NOMO-1 (cell line): ENCODE data around the gene BEST4.
"Not testable (repeated sequence)": the region's sequence is repeated elsewhere in the genome, so short reads cannot be mapped to it uniquely, and the experiment has no call there.

Experiments used
- DNase-seq, 2 experiments: peaks; one replicate each; lab custom pipeline; 2025; ENCODE audit not compliant: unreplicated experiment in 2 of 2; lab: John Stamatoyannopoulos, UW

Gene BEST4

GRCh38 chr1:44778705-44779576 lies 9.0 kb downstream of the BEST4 start:
- no peak for DNase-seq

DNA sequence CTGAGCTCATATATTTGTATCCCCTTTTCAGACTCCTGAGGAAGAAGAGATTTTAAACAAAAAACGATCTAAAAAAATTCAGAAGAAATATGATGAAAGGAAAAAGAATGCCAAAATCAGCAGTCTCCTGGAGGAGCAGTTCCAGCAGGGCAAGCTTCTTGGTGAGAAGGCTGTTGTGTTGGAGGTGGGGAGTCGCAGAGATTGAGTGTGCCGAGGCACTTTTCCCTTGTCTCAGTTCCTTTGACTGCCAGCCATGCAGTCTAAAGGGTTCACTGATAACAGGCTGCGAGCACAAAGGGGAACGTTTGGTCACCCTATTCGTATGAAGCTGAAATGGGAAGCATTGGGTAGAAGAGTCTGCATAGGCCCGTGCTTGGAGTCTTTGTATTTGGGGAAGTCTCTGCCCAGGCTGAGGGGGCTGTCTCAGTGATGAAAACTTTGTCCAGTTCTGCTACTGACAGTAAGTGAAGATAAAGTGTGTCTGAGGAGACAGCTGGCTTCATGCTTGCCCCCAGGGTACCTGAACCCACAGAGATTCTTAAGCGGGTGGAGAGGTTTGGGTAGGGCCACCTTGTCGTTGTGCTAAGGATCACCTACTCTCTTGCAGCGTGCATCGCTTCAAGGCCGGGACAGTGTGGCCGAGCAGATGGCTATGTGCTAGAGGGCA lies 9.9 kb downstream of the BEST4 start:
- peak in 1 of 2 experiments; percentile 21 for DNase-seq

- DNase-seq = no peak
Measured at GRCh38 chr1:44777547-44777946, 10.4 kb downstream of the BEST4 start.

- DNase-seq = no peak
Measured at GRCh38 chr1:44776730-44777068, 11.3 kb downstream of the BEST4 start.

DNA sequence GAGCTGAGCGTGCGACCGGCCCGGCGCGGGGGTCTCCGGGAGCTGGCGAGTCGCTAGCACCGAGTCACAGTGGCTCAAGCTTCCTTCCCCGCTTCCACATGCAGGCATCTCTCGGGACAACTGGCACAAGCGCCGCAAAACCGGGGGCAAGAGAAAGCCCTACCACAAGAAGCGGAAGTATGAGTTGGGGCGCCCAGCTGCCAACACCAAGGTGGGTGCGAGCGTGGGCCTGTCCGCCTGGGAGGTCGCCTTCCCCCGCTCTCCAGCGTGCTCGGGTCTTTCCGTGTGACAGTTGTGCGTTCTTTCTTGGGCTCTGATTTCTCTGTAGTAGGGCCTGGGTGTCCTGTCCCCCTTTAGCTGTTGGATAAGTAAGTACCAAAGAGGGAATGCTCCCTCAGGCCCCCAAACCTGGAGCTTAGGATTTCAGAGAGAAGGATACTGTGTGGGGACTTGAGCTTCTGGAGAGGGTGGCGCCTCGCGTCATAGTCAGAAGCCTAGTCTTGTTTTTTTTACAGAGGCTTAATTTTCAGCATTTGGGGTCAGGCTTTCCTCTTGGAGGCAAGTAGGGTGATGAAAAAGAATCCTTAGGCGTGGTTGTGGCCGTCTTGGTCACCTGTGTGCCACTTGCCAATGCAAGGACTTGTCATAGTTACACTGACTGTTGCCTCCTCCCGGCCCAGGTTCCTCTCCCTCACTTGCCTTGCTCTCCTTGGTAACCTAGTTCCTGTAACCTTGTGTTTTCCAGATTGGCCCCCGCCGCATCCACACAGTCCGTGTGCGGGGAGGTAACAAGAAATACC lies 11.8 kb downstream of the BEST4 start:
- DNase-seq = peak in 1 of 2 experiments; percentile 25

GRCh38 chr1:44775078-44775929 lies 12.7 kb downstream of the BEST4 start, which contains the start of gene RPS8:
Gene RPS8, plus strand, starts transcription at chr1:44775540. Its CDS starts 57 bp downstream, at chr1:44775597.
- peak; percentile 85 to 87 for DNase-seq

DNA sequence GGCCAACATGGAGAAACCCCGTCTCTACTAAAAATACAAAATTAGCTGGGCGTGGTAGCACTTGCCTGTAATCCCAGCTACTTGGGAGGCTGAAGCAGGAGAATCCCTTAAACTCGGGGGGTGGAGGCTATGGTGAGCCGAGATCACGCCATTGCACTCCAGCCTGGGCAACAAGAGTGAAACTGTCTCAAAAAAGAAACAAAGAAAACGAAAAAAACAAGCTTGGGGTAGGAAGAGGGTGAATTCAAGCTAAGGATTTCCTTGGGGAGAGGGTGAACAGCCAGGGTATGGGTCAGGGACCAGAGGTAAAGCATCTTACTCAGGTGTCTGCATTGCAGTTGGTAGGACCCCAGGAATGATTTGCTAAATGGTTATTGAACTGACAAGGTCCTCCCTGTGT lies 21.5 kb downstream of the BEST4 start:
- DNase-seq = not testable (repeated sequence)

GRCh38 chr1:44760876-44761275 lies 27.1 kb downstream of the BEST4 start:
- DNase-seq = no peak

GRCh38 chr1:44759077-44759476 lies 28.9 kb downstream of the BEST4 start:
- DNase-seq = no peak

- no peak for DNase-seq
Measured at GRCh38 chr1:44757420-44757819, 30.6 kb downstream of the BEST4 start.

GRCh38 chr1:44747878-44748277 lies 40.1 kb downstream of the BEST4 start:
- DNase-seq = no peak

- DNase-seq = no peak
Measured at GRCh38 chr1:44743211-44743610, 44.8 kb downstream of the BEST4 start.

- DNase-seq = no peak
Measured at GRCh38 chr1:44740179-44740617, 47.8 kb downstream of the BEST4 start.

DNA sequence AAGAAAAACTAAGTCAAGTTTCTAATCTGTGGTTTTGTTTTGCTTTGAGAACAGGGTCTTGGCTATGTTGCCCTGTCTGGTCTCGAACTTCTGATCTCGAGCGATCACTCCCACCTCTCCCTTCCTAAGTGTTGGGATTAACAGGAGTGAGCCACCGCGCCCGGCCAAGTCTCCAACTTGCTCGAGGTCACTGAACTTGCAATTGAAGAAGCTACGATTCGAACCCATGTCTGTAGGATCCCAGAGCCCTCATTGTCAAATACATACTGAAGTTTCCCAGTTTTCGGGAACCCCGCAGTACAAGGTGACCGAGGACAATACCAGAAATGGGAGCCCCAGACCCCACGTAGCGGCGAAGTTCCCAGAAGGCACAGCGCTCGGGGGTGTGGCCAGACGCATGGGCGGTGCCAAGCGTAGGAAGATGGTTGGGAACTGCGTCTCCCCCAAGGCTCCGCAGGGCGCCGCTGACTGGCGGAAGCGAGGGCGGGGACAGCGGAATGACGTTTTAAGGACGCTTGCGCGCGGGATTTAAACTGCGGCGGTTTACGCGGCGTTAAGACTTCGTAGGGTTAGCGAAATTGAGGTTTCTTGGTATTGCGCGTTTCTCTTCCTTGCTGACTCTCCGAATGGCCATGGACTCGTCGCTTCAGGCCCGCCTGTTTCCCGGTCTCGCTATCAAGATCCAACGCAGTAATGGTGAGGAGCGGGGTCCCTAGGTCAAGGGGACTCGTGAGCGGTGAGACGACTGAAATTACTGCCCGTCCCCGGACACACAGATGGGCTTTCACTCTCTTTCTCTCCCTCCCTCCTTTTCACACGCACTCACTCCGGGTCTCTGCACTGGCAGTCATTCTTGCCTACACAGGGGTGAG lies 48.4 kb downstream of the BEST4 start, which contains the start of gene KIF2C:
Gene KIF2C (plus strand): TSS at position 531 of the 872 bp plus-strand sequence. CDS start 96 bp downstream, at position 627.
- peak; percentile 97 to 99 for DNase-seq

GRCh38 chr1:44738953-44739306 lies 49.0 kb downstream of the BEST4 start:
- not testable (repeated sequence) for DNase-seq

GRCh38 chr1:44735992-44736391 lies 52.0 kb downstream of the BEST4 start:
- DNase-seq = no peak

GRCh38 chr1:44733784-44734183 lies 54.2 kb downstream of the BEST4 start:
- no peak for DNase-seq
